Measurements from ENCODE around the gene HS1BP3. TPM values are rescaled to one million over a fixed set of nuclear protein-coding genes. Genes with fewer than 3 reads are reported as not detected.

Gene HS1BP3
- total RNA-seq, 1 donor from 2014 or later = 16.5 TPM

GRCh38 chr2:20633001-20633400 lies 17.9 kb downstream of the HS1BP3 start:
- DNase-seq (ENCODE audit: low spot score, unreplicated experiment) = no peak
- H3K4me1 Mint-ChIP-seq (ENCODE audit: low read depth) = peaks cover 18% of the 10 kb centered on the region
- H3K27ac Mint-ChIP-seq = peak overlapping the region; percentile 33
- no peak overlapping the region for H3K4me3 Mint-ChIP-seq (ENCODE audit: low read depth)
- H3K9me3 Mint-ChIP-seq (ENCODE audit: low read depth) = no peaks in the 10 kb centered on the region
- H3K27me3 Mint-ChIP-seq = no peaks in the 10 kb centered on the region
- H3K36me3 Mint-ChIP-seq (ENCODE audit: insufficient read depth) = peaks cover 4% of the 10 kb centered on the region
- TF ChIP-seq CTCF (IDR thresholded peaks at IDR 0.05; ENCODE audit: unreplicated experiment) = no peak

- no peak for TF ChIP-seq CTCF (IDR thresholded peaks at IDR 0.05; ENCODE audit: unreplicated experiment)
- H3K27ac Mint-ChIP-seq = no peak overlapping the region
- no peaks in the 10 kb centered on the region for H3K9me3 Mint-ChIP-seq (ENCODE audit: low read depth)
- H3K27me3 Mint-ChIP-seq = no peaks in the 10 kb centered on the region
- H3K4me3 Mint-ChIP-seq (ENCODE audit: low read depth) = no peak overlapping the region
- H3K4me1 Mint-ChIP-seq (ENCODE audit: low read depth) = peaks cover 18% of the 10 kb centered on the region
- peaks cover 4% of the 10 kb centered on the region for H3K36me3 Mint-ChIP-seq (ENCODE audit: insufficient read depth)
- DNase-seq (ENCODE audit: low spot score, unreplicated experiment) = no peak
These were observed 18.4 kb downstream of the HS1BP3 start for GRCh38 chr2:20632446-20632990.

GRCh38 chr2:20631617-20632307 lies 19.1 kb downstream of the HS1BP3 start:
- Mint-ChIP-seq H3K27me3 (no peaks in the 10 kb centered on the region), H3K4me1 (ENCODE audit: low read depth) (peaks cover 18% of the 10 kb centered on the region), H3K4me3 (ENCODE audit: low read depth) (no peak overlapping the region), H3K36me3 (ENCODE audit: insufficient read depth) (peaks cover 4% of the 10 kb centered on the region), H3K27ac (no peak overlapping the region), H3K9me3 (ENCODE audit: low read depth) (no peaks in the 10 kb centered on the region)
- no peak for DNase-seq (ENCODE audit: low spot score, unreplicated experiment)
- no peak for TF ChIP-seq CTCF (IDR thresholded peaks at IDR 0.05; ENCODE audit: unreplicated experiment)

- H3K27ac Mint-ChIP-seq = no peak overlapping the region
- H3K9me3 Mint-ChIP-seq (ENCODE audit: low read depth) = no peaks in the 10 kb centered on the region
- no peak overlapping the region for H3K4me3 Mint-ChIP-seq (ENCODE audit: low read depth)
- DNase-seq (ENCODE audit: low spot score, unreplicated experiment) = no peak
- H3K36me3 Mint-ChIP-seq (ENCODE audit: insufficient read depth) = peaks cover 4% of the 10 kb centered on the region
- no peaks in the 10 kb centered on the region for H3K27me3 Mint-ChIP-seq
- TF ChIP-seq CTCF (IDR thresholded peaks at IDR 0.05; ENCODE audit: unreplicated experiment) = no peak
- H3K4me1 Mint-ChIP-seq (ENCODE audit: low read depth) = peaks cover 20% of the 10 kb centered on the region
These were observed 19.9 kb downstream of the HS1BP3 start for GRCh38 chr2:20630967-20631366.

- Mint-ChIP-seq H3K27me3 (no peaks in the 10 kb centered on the region), H3K9me3 (ENCODE audit: low read depth) (no peaks in the 10 kb centered on the region), H3K27ac (no peak overlapping the region), H3K36me3 (ENCODE audit: insufficient read depth) (peaks cover 3% of the 10 kb centered on the region), H3K4me1 (ENCODE audit: low read depth) (peaks cover 17% of the 10 kb centered on the region), H3K4me3 (ENCODE audit: low read depth) (no peak overlapping the region)
- DNase-seq (ENCODE audit: low spot score, unreplicated experiment) = no peak
- no peak for TF ChIP-seq CTCF (IDR thresholded peaks at IDR 0.05; ENCODE audit: unreplicated experiment)
These were observed 21.2 kb downstream of the HS1BP3 start for GRCh38 chr2:20629581-20630171.
